Prostate gland (tissue), 2 donors: ENCODE results near the gene OVCH1. TPM values are rescaled to one million over a fixed set of nuclear protein-coding genes. Genes with fewer than 3 reads are reported as not detected.

ENCODE experiments used
- DNase-seq: peaks from one replicate; pipeline ENCODE4 v3.0.0-alpha.2; 2019; ENCODE audit warnings: low spot score
- H3K27ac ChIP-seq, 2 donors: fragments of 200-600 bp; sonication (generic); 2 replicates each; pipeline ENCODE4 v1.5.1; 2017 to 2019
- H3K27me3 ChIP-seq: fragments of 200-600 bp; sonication (generic); replicated peaks from 2 replicates; pipeline ENCODE4 v1.5.1; 2019; ENCODE audit not compliant: insufficient read depth
- H3K36me3 ChIP-seq, 2 donors: fragments of 200-600 bp; sonication (generic); 1 replicate in 1 of 2; 2 replicates in 1 of 2; pipeline versions ENCODE4 v1.5.1 to v1.8.1; 2017 to 2019
- H3K4me1 ChIP-seq: fragments of 200-600 bp; sonication (generic); replicated peaks from 2 replicates; pipeline ENCODE4 v1.5.1; 2019
- H3K4me3 ChIP-seq, 2 donors: fragments of 200-600 bp; sonication (generic); 2 replicates each; pipeline ENCODE4 v1.5.1; 2017 to 2019
- H3K9me3 ChIP-seq: fragments of 200-600 bp; sonication (generic); 2 replicates; pipeline ENCODE4 v1.5.1; 2017
- CTCF ChIP-seq, 4 experiments: fragments of 200-600 bp in 2 of 4; fragments of 450-650 bp in 2 of 4; sonication (generic) in 2 of 4; IDR thresholded peaks; 1 replicate in 3 of 4; 2 replicates in 1 of 4; pipeline ENCODE4 v1.5.1; 2016 to 2019; ENCODE audit warnings: antibody characterized with exemption in 4 of 4, mild to moderate bottlenecking in 2 of 4, moderate library complexity in 2 of 4
- POLR2A ChIP-seq: fragments of 450-650 bp; IDR thresholded peaks from one replicate; pipeline ENCODE4 v1.6.1; 2016; ENCODE audit warnings: antibody characterized with exemption, mild to moderate bottlenecking
- POLR2AphosphoS5 ChIP-seq: sonication (generic); formaldehyde crosslinking; IDR thresholded peaks from one replicate; pipeline ENCODE4 v1.6.1; 2017; ENCODE audit warnings: antibody characterized with exemption
- WGBS: methylation state at CpG from one replicate; pipeline ENCODE4 v1.1.5; 2018; 5-methylcytosine and 5-hydroxymethylcytosine counted together
- intact Hi-C: fragments of 100-400 bp; cut with DNase I; formaldehyde crosslinking; loops from one replicate; pipeline ENCODE4 v1.14.2; 2022
- total RNA-seq, 2 donors: library from RNA; depleted of rRNA; stranded (reverse); fragments of >200 nt; gene quantifications; one replicate each; pipeline ENCODE4 v1.1.0, GENCODE V29; 2016

OVCH1 gene
- total RNA-seq, 2 donors from 2014 or later: not detected

- DNase-seq: no peak
- H3K27me3 ChIP-seq: no peaks in the 10 kb centered on the region
- no peaks in the 10 kb centered on the region for H3K4me1 ChIP-seq
- no peaks in the 10 kb centered on the region for H3K9me3 ChIP-seq
- 74% methylated on average over 4 of the region's 4 CpGs for WGBS
- intact Hi-C loops: loop anchor here (10.0 kb wide), 1 partner anchor 757 kb away; no protein-coding TSS in a partner anchor
- no peak overlapping the region for H3K4me3 ChIP-seq
- TF ChIP-seq POLR2AphosphoS5 (no peak), CTCF (IDR thresholded peaks at IDR 0.05) (no peak), POLR2A (no peak)
- no peak overlapping the region for H3K27ac ChIP-seq
- H3K36me3 ChIP-seq: no peaks in the 10 kb centered on the region
Observed at GRCh38 chr12:29528161-29528560, 30.7 kb upstream of the OVCH1 start.

- WGBS: 60% methylated on average over 2 of the region's 2 CpGs
- H3K27ac ChIP-seq: no peak overlapping the region
- no peak for TF ChIP-seq POLR2A
- TF ChIP-seq POLR2AphosphoS5: no peak
- TF ChIP-seq CTCF (IDR thresholded peaks at IDR 0.05): no peak
- H3K36me3 ChIP-seq: no peaks in the 10 kb centered on the region
- H3K4me3 ChIP-seq: no peak overlapping the region
- no peaks in the 10 kb centered on the region for H3K4me1 ChIP-seq
- intact Hi-C loops: loop anchor here (10.0 kb wide), 1 partner anchor 763 kb away; no protein-coding TSS in a partner anchor
- H3K27me3 ChIP-seq: no peaks in the 10 kb centered on the region
- no peaks in the 10 kb centered on the region for H3K9me3 ChIP-seq
- no peak for DNase-seq
Observed at GRCh38 chr12:29521951-29522350, 24.5 kb upstream of the OVCH1 start.

GRCh38 chr12:29519585-29520182, 22.2 kb upstream of the OVCH1 start:
- intact Hi-C loops: loop anchor here (10.0 kb wide), 2 partner anchors 765 to 1285 kb away; no protein-coding TSS in a partner anchor
- DNase-seq: peak; percentile 16

GRCh38 chr12:29518407-29518806, 20.9 kb upstream of the OVCH1 start:
- Histone ChIP-seq H3K4me3 (no peak overlapping the region), H3K36me3 (no peaks in the 10 kb centered on the region), H3K4me1 (no peaks in the 10 kb centered on the region), H3K27ac (no peak overlapping the region), H3K27me3 (no peaks in the 10 kb centered on the region), H3K9me3 (no peaks in the 10 kb centered on the region)
- WGBS: 84% methylated on average over 2 of the region's 2 CpGs
- no peak for TF ChIP-seq POLR2A
- no peak for TF ChIP-seq CTCF (IDR thresholded peaks at IDR 0.05)
- no peak for TF ChIP-seq POLR2AphosphoS5
- no peak for DNase-seq
- intact Hi-C loops: loop anchor here (10.0 kb wide), 1 partner anchor 1286 kb away; no protein-coding TSS in a partner anchor

More at GRCh38 chr12:29519585-29520182, 22.2 kb upstream of the OVCH1 start:
- Histone ChIP-seq H3K27me3 (no peaks in the 10 kb centered on the region), H3K9me3 (no peaks in the 10 kb centered on the region), H3K27ac (no peak overlapping the region), H3K4me1 (no peaks in the 10 kb centered on the region), H3K4me3 (no peak overlapping the region), H3K36me3 (no peaks in the 10 kb centered on the region)
- TF ChIP-seq CTCF (IDR thresholded peaks at IDR 0.05): peak; percentile 25 to 75 (median 66)
- TF ChIP-seq POLR2A: no peak

GRCh38 chr12:29517264-29517663, 19.8 kb upstream of the OVCH1 start:
- Histone ChIP-seq H3K4me3 (no peak overlapping the region), H3K9me3 (no peaks in the 10 kb centered on the region), H3K4me1 (no peaks in the 10 kb centered on the region), H3K36me3 (no peaks in the 10 kb centered on the region), H3K27me3 (no peaks in the 10 kb centered on the region), H3K27ac (no peak overlapping the region)
- TF ChIP-seq POLR2A: no peak
- peak in 2 of 4 experiments; percentile 16 to 47 for TF ChIP-seq CTCF (IDR thresholded peaks at IDR 0.05)
- 79% methylated on average over 7 of the region's 7 CpGs for WGBS
- DNase-seq: peak; percentile 23
- intact Hi-C loops: loop anchor here (10.0 kb wide), 1 partner anchor 1288 kb away; no protein-coding TSS in a partner anchor
